ENCODE results near the gene POLE.
"Not testable (repeated sequence)": the region's sequence is repeated elsewhere in the genome, so short reads cannot be mapped to it uniquely, and the experiment has no call there.

Gene POLE

GRCh38 chr12:132718644-132719043, 31.5 kb upstream of the POLE start:
- no peak for DNase-seq

DNA sequence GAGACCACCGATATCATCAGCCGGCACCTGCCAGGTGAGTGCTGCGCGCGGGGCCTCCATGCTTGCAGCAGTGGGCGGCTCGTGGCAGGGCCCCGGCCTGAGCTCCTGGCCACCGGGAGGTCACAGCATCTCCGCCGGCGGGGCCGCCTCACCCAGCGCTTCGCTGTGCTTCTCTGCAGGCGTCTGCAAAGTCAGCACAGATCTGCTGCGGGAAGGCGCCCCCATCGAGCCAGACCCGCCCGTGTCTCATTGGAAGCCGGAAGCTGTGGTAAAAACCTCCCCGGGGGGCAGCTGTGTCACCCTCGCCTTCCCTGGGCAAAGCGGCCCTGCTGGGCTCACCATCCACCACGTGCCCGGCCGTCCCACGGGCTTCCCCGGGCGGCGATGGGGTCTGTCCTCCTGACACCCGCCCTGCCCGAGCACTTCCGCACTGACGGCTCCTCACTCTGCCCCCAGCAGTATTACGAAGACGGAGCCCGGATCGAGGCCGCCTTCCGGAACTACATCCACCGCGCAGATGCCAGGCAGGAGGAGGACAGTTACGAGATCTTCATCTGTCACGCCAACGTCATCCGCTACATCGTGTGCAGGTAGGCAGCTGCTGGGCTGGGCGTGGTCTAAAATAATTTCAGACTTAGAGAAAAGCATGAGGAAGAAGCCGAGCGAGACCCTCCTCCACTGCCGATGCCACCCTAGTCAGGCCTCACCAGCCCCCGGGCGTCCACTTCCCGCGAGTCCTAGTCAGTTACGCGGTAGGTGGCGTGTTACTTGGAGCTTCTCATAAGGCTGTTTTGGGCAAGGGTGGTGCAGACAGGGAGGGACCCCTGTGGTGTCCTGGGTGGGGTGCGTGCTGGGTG, 30.6 kb upstream of the POLE start:
- DNase-seq: no peak

DNA sequence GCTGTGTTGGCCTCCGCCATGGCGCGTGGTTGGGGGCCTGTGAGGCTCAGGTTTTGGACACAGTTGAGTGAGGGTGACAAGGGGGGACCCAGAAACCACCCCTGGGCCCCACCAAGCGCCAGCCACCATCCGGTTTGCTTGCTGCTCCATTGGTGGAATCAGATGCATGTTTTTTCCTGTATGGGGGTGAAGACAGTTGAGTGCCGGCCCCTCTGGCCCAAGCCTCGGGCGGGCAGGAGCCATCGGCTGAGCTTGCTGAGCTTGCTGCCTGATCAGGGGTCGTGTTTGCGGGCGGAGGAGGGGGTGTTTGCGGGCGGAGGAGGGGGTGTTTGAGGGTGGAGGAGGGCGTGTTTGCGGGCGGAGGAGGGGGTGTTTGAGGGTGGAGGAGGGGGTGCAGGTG, 29.9 kb upstream of the POLE start:
- no peak for DNase-seq

DNA sequence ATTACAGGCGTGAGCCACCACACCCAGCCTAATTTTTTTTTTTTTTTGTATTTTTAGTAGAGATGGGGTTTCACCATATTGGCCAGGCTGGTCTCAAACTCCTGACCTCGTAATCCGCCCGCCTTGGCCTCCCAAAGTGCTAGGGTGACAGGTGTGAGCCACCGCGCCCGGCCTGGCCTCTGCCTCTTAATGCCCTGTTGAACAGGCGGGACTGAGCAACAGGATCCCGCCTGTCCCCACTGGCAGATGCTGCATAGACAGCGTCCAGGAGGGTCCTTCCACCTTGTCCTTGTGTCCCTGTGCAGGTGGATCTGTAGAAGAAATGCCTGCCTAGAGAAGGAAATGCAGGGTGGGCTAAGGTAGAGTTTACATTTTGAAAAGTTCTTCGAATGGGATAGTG, 29.2 kb upstream of the POLE start:
- no peak for DNase-seq

- no peak for DNase-seq
These were observed 28.7 kb upstream of the POLE start for GRCh38 chr12:132715874-132716273.

- DNase-seq: no peak
These were observed 26.0 kb upstream of the POLE start for GRCh38 chr12:132713123-132713522.

DNA sequence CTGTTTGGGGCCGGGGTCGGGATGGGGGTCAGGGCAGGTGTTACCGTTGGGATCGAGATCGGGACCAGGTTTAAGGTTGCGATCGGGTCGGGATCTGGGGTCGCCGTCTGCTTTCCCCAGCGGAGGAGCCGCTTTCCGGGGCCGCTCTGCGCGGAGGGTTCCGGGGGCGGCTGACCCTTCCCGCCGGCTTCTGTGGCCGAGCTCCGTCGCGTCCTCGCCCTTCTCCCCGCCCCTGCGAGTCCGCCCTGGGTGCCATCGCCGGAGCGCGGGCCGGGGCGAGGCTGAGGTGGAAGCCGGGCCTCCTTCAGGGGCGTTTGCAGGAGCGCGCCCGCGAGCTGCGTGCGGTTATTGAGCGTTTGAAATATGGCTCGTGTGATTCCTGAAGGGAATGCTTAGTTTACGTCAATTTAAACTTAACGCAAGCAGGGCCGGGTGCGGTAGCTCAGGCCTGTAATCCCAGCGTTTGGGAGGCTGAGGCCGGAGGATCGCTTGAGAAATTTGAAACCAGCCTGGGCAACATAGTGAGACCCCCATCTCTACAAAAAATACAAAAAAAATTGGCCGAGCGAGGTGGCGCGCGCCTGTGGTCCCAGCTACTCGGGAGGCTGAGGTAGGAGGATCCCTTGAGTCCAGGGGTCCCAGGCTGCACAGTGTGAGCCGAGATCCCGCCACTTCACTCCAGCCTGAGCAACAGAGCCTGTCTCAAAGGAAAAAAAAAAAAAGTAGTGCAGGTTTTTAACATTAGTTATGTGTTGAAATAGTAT, 24.1 kb upstream of the POLE start:
- no peak for DNase-seq

GRCh38 chr12:132710405-132711079, 23.4 kb upstream of the POLE start, which contains the start of gene PGAM5:
TSS of gene PGAM5 (plus strand) at chr12:132710842. CDS start at chr12:132710877, 35 bp downstream.
- DNase-seq: peak; percentile 88

- DNase-seq: no peak
These were observed 22.9 kb upstream of the POLE start for GRCh38 chr12:132710043-132710404.

GRCh38 chr12:132708150-132708549, 21.0 kb upstream of the POLE start:
- no peak for DNase-seq

- DNase-seq: no peak
These were observed 20.1 kb upstream of the POLE start for GRCh38 chr12:132707241-132707640.

- DNase-seq: no peak
These were observed 16.5 kb upstream of the POLE start for GRCh38 chr12:132703641-132704040.

DNA sequence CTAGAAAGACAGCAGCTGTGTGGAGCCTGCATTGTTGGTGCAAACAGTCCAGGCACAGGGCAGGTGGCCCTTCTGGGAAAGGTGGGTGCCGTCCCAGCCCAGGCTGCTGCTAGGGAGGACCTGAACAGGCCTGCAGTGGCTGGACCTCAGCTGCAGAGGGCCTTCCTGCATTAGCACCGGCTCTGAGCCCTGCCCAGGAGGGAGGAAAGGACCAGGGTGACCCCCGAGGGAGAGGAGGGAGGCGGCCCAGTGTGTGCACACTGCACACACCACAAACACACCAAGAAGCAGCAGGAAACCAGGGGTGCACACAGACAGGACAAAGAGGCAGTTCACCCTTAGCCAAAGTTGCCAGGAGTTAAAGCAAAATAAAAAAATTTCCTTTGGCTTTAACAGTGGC, 15.5 kb upstream of the POLE start:
- no peak for DNase-seq

DNA sequence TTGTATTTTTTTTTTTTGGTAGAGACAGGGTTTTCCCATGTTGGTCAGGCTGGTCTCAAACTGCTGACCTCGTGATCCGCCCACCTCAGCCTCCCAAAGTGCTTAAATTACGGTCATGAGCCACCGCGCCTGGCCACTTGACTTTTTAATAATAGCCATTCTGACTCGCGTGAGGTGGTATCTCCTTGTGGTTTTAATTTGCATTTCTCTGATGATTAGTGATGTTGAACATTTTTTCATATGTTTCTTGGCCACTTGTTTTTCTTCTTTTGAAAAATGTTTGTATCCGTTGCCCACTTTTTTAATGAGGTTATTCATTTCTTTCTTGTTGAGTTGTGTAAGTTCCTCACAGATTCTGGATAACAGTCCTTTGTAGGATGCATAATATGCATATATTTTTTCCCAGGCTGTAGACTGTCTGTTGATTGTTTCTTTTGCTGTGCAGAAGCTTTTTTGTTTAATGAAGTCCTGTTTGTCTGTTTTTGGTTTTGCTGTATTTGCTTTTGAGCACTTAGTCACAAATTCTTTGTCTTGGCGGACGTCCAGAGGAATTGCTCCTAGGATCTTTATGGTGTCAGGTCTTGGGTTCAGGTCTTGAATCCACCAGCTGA, 13.2 kb upstream of the POLE start:
- DNase-seq: no peak

DNA sequence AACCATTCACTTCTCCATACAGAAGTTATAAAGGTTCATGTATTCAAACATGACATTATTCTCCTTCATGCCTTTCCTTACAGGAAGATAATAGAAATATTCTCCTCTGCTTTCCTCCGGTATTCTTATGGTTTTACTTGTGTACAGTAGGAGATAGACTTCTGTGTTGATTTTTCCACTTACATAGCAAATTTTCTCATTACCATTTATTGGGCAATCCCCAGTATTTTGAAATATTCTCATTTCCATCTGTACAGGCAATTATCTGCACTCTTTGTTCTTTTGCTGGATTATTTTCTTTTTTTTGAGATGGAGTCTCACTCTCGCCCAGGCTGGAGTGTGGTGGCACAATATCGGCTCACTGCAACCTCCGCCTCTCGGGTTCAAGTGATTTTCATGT, 11.2 kb upstream of the POLE start:
- DNase-seq: no peak

GRCh38 chr12:132695431-132695830, 8.3 kb upstream of the POLE start:
- DNase-seq: no peak

- not testable (repeated sequence) for DNase-seq
These were observed 7.7 kb upstream of the POLE start for GRCh38 chr12:132694888-132695287.

DNA sequence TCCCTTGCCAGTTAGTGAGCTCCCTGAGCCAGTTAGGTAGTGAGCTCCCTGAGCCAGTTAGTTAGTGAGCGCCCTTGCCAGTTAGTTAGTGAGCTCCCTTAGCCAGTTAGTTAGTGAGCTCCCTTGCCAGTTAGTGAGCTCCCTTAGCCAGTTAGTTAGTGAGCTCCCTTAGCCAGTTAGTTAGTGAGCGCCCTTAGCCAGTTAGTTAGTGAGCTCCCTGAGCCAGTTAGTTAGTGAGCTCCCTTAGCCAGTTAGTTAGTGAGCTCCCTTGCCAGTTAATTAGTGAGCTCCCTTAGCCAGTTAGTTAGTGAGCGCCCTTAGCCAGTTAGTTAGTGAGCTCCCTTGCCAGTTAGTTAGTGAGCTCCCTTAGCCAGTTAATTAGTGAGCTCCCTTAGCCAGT, 4.9 kb upstream of the POLE start:
- DNase-seq: not testable (repeated sequence)

DNA sequence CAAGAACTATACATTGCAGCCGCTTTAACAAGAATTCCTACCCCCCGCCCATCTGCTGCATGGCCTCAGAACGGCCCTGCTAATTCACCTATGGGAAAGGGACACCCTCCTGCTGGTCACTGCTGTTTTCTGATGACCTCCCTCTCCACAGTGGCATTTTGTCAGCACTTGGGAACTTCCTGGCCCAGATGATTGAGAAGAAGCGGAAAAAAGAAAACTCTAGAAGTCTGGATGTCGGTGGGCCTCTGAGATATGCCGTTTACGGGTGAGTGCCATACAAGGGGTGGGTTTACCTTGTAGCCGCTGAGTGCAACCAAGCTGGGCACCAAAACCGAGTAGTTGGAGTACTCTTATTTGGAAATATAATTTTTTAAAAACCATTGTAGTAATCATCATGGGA, 3.0 kb upstream of the POLE start:
- DNase-seq: no peak

DNA sequence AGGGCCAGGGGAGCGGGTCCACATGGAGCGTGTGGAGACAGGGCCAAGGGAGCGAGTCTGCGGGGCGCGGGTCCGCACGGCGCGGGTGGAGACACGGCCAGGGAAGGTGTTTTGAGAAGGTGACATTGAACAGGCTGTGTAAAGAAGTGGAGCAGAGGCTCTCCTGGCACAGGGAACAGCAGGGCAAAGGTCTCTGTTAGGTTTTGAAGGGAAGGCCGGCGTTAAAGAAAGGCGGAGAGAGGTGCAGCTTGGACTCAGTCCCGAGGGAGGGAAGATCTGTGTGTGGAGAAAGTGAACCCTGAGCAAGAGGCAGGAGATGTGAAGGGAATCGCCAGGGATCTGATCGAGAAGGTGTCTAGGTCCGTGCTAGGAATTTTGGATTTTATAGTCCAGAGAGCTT, 2.1 kb upstream of the POLE start:
- DNase-seq: no peak

GRCh38 chr12:132686825-132687210, 324 bp downstream of the POLE start:
- DNase-seq: no peak

GRCh38 chr12:132685400-132685799, 1.7 kb downstream of the POLE start:
- no peak for DNase-seq

DNA sequence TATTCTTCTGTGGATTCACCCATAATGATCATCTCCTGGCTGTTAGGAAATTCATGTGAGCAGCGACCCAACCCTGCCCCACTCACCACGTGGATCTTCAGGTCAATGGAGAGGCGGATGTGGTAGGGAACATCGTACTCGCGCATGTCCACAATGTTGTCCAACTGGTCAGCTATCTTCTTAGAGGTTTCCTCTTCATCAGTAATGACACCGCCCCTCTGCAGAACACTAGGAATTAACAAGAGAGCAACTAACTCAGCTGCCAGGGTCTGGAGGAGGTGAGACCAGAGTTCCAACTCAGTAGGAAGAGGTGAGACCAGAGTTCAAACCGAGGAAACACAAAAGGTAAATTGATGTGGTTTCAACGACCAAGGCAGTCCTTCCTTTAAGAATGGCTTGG, 9.7 kb downstream of the POLE start:
- DNase-seq: no peak
